Measurements from ENCODE around the gene LYL1.
A peak's percentile ranks its signal among the peaks of the same experiment; 100 is the strongest.

LYL1 gene

GRCh38 chr19:13095934-13096927 lies 6.4 kb downstream of the LYL1 start:
- ChIA-PET POLR2A (no interaction called here), CTCF (interaction anchor here (1.0 to 30.9 kb wide), 9 partner anchors 8 to 168 kb away, joined by 3 to 573 read pairs (median 36); partner anchors contain the start of gene DAND5)
- H3K4me3 ChIP-seq (ENCODE audit: low read depth, low read length) = no peak overlapping the region
- no peak for DNase-seq (ENCODE audit: low read depth, low spot score)
- TF ChIP-seq CTCF (IDR thresholded peaks at IDR 0.05; ENCODE audit: insufficient read depth, low read length, missing control alignments) = no peak

GRCh38 chr19:13095393-13095784 lies 7.3 kb downstream of the LYL1 start:
- no peak overlapping the region for H3K4me3 ChIP-seq (ENCODE audit: low read depth, low read length)
- POLR2A ChIA-PET = no interaction called here
- no peak for DNase-seq (ENCODE audit: low read depth, low spot score)
- CTCF ChIA-PET = interaction anchor here (1.0 to 30.9 kb wide), 12 partner anchors 9 to 169 kb away, joined by 3 to 573 read pairs (median 12); partner anchors contain the start of gene DAND5
- TF ChIP-seq CTCF (IDR thresholded peaks at IDR 0.05; ENCODE audit: insufficient read depth, low read length, missing control alignments) = no peak

GRCh38 chr19:13094771-13095392 lies 7.8 kb downstream of the LYL1 start:
- POLR2A ChIA-PET = no interaction called here
- no peak for TF ChIP-seq CTCF (IDR thresholded peaks at IDR 0.05; ENCODE audit: insufficient read depth, low read length, missing control alignments)

DNA sequence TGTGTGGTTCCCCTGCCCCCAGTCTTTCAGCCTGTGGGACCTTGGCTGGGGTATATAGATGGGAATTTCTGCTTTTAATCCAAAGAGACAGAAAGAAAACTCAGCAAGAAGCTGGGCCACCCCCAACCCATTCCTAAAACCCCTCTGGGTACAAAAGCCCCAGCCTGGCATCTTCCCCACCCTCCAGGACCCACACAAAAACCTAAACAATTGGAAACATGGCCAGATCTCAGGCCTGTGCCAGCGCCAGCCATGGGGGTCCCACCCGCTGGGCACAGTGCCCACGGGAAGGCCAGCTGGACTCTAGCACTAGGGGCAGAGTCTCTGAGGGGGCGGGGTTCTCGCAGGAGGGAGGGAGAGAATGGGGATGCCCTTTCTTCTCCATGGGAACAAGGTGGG lies 8.6 kb downstream of the LYL1 start:
- H3K4me3 ChIP-seq (ENCODE audit: low read depth, low read length) = no peak overlapping the region
- ChIA-PET POLR2A (interaction anchor here (0.6 to 1.2 kb wide), 2 partner anchors 81 to 117 kb away, joined by 3 to 4 read pairs; no protein-coding TSS in a partner anchor), CTCF (interaction anchor here (0.7 to 30.9 kb wide), 46 partner anchors 7 to 168 kb away, joined by 3 to 573 read pairs (median 6); partner anchors contain the start of genes CALR, DAND5, IER2 and NACC1)
- no peak for TF ChIP-seq CTCF (IDR thresholded peaks at IDR 0.05; ENCODE audit: insufficient read depth, low read length, missing control alignments)
- no peak for DNase-seq (ENCODE audit: low read depth, low spot score)

More at GRCh38 chr19:13094771-13095392, 7.8 kb downstream of the LYL1 start:
- H3K4me3 ChIP-seq (ENCODE audit: low read depth, low read length) = no peak overlapping the region
- CTCF ChIA-PET = interaction anchor here (0.8 to 30.9 kb wide), 29 partner anchors 10 to 169 kb away, joined by 3 to 573 read pairs (median 7); partner anchors contain the start of genes DAND5 and NACC1
- no peak for DNase-seq (ENCODE audit: low read depth, low spot score)

DNA sequence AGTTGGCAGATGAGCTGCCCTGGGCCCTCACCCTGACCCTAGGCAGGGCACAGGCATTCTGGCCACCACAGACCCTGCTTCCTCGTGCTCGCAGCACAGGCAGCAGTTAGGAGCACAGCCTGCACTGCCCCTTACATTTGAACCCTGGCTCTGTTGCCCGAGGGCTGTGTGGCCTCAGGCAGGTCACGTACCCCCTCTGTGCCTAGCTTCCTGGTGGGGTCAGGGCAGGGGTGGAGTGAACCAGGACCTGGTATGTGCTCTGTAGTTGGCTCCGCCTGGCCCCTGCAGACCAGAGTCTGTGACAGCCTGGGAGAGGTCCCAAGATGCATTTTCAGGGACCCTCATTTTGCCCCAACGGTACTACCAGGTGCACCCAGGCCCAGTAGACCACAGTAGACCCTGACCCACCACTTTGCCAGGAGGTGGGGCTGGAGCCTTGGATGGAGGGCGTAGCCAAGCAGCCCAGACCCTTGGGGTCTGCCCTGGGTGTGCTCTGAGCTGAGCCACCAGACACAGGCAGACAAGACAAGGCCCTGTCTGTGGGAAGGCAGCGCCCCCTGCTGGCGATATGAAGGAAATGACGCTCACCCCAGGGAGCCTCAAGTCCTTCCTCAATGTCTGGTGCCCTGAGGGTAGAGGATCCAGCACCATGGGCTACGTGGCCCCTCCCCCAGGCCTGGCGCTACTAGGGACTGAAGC lies 9.1 kb downstream of the LYL1 start:
- ChIA-PET CTCF (interaction anchor here (0.6 to 30.9 kb wide), 49 partner anchors 8 to 170 kb away, joined by 3 to 573 read pairs (median 6); partner anchors contain the start of genes CALR, DAND5, IER2 and NACC1), POLR2A (interaction anchor here (0.6 to 1.2 kb wide), 3 partner anchors 80 to 116 kb away, joined by 3 to 4 read pairs (median 3); no protein-coding TSS in a partner anchor)

More for the DNA sequence above, 9.1 kb downstream of the LYL1 start:
- DNase-seq (ENCODE audit: low read depth, low spot score) = no peak
- peak; percentile 90 for TF ChIP-seq CTCF (IDR thresholded peaks at IDR 0.05; ENCODE audit: insufficient read depth, low read length, missing control alignments)
- no peak overlapping the region for H3K4me3 ChIP-seq (ENCODE audit: low read depth, low read length)
